GM15510 (cell line): ENCODE data around the gene TTC3.

Source experiments
- POLR2A ChIP-seq: IDR thresholded peaks from 3 replicates; pipeline ENCODE4 v1.6.1; 2011; ENCODE audit warnings: borderline replicate concordance; ENCODE audit not compliant: insufficient read length; ENCODE audit errors: extremely low read depth

Gene TTC3

GRCh38 chr21:37076087-37076850, 3.2 kb downstream of the TTC3 start:
- TF ChIP-seq POLR2A, result no peak

GRCh38 chr21:37077403-37077802, 4.3 kb downstream of the TTC3 start:
- TF ChIP-seq POLR2A, result no peak

- TF ChIP-seq POLR2A, result no peak
Measured at GRCh38 chr21:37079211-37079824, 6.3 kb downstream of the TTC3 start.

GRCh38 chr21:37082375-37082774, 9.3 kb downstream of the TTC3 start:
- no peak for TF ChIP-seq POLR2A

- no peak for TF ChIP-seq POLR2A
Measured at GRCh38 chr21:37082856-37083528, 9.9 kb downstream of the TTC3 start.

- TF ChIP-seq POLR2A, result no peak
Measured at GRCh38 chr21:37085726-37086125, 12.7 kb downstream of the TTC3 start.

GRCh38 chr21:37087188-37087587, 14.1 kb downstream of the TTC3 start:
- no peak for TF ChIP-seq POLR2A

GRCh38 chr21:37088186-37088735, 15.2 kb downstream of the TTC3 start:
- TF ChIP-seq POLR2A, result no peak

- no peak for TF ChIP-seq POLR2A
Measured at GRCh38 chr21:37093977-37094376, 20.9 kb downstream of the TTC3 start.

GRCh38 chr21:37095821-37096220, 22.8 kb downstream of the TTC3 start:
- TF ChIP-seq POLR2A, result no peak

GRCh38 chr21:37098751-37099150, 25.7 kb downstream of the TTC3 start:
- TF ChIP-seq POLR2A, result no peak

- TF ChIP-seq POLR2A, result no peak
Measured at GRCh38 chr21:37100316-37100715, 27.3 kb downstream of the TTC3 start.

- no peak for TF ChIP-seq POLR2A
Measured at GRCh38 chr21:37101384-37101783, 28.3 kb downstream of the TTC3 start.

GRCh38 chr21:37106998-37107397, 33.9 kb downstream of the TTC3 start:
- TF ChIP-seq POLR2A, result no peak

- no peak for TF ChIP-seq POLR2A
Measured at GRCh38 chr21:37117204-37117603, 44.1 kb downstream of the TTC3 start.

GRCh38 chr21:37118187-37118826, 45.3 kb downstream of the TTC3 start:
- no peak for TF ChIP-seq POLR2A
